Sigmoid colon (tissue), 4 donors: ENCODE results near the gene SPDYE2.
A peak's percentile ranks its signal among the peaks of the same experiment; 100 is the strongest.

ENCODE experiments used
- CTCF ChIP-seq, 4 experiments: fragments of 450-650 bp in 3 of 4; fragments of 200-600 bp in 1 of 4; IDR thresholded peaks; one replicate each; pipeline ENCODE4 v1.5.1; 2016 to 2019; ENCODE audit warnings: antibody characterized with exemption in 4 of 4, mild to moderate bottlenecking in 3 of 4, moderate library complexity in 2 of 4
- POLR2A ChIP-seq, 2 donors: fragments of 450-650 bp; IDR thresholded peaks; one replicate each; pipeline ENCODE4 v1.6.1; 2016; ENCODE audit warnings: antibody characterized with exemption in 2 of 2, mild to moderate bottlenecking in 2 of 2, moderate library complexity in 2 of 2
- POLR2AphosphoS5 ChIP-seq, 4 donors: sonication (generic); formaldehyde crosslinking; IDR thresholded peaks; one replicate each; pipeline ENCODE4 v1.6.1; 2017; ENCODE audit warnings: antibody characterized with exemption in 4 of 4

DNA sequence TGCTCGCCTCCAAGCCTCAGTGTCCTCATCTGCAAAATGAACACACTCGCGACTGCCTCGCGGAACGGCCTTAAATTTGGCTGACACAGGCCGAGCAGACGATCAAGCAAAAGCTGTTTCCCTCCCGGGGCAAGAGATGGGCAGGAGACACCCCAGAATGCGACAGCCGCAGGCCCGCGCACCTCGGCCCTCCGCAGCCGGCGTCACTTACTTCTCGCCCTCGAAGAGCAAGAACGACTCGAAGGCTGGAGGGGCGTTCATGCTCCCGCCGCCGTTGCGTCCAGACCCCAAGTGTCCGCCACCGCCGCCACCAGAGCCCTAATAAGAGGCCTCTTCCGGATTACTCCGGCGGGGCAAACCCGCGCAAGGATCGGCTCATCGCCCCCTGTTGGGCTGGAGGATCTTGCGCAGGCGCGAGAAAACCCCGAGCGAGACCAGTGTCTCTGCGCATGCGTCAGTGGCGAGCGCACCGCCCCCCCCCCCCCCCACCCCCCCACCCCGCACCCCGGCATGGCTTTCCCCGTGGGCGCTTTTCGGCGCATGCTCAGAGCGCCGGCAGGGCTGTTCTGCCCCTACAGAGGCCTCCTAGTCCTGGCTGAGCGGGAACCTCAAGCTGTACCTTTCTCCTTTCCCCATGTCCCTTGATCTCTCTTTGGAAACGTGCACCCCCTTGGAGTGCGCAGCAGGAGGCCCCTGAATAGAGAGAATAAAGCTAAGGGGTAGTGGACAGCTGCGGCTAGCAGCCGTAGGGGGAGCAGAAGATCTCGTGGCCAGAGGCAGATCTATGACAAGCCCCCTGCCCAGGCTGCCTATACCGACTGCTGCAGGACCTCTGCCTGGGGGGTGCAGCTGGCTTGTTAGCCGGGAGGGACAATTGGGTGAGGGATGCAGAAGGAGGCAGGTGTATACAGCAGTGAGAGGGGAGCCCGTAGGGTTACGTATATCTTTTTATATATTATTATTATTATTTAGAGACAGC lies 21.5 kb downstream of the SPDYE2 start, which contains the start of gene POLR2J3:
- TF ChIP-seq CTCF (IDR thresholded peaks at IDR 0.05) = peak in 2 of 4 experiments; percentile 52 to 74
- peak in 3 of 4 donors; percentile 58 to 77 (median 75) for TF ChIP-seq POLR2AphosphoS5 (IDR thresholded peaks at IDR 0.05)
- TF ChIP-seq POLR2A (IDR thresholded peaks at IDR 0.05) = peak in 1 of 2 donors; percentile 38
